D721Med (cell line): ENCODE measurements around the gene PROZ.

ENCODE experiments used
- DNase-seq: peaks from one replicate; pipeline ENCODE4 v3.0.0; 2011; ENCODE audit warnings: low spot score; ENCODE audit not compliant: insufficient read length
- FAIRE-seq: peaks from 2 replicates; lab custom pipeline; 2011; peaks lifted over from hg19 to GRCh38; lab: Jason Lieb, UNC
- CTCF ChIP-seq: IDR thresholded peaks from 2 replicates; pipeline ENCODE4 v1.5.1; 2012; ENCODE audit warnings: mild to moderate bottlenecking, control low read depth; ENCODE audit not compliant: insufficient read depth; ENCODE audit errors: missing control alignments

PROZ gene

GRCh38 chr13:113150550-113151365, 7.7 kb upstream of the PROZ start:
- no peak for TF ChIP-seq CTCF
- FAIRE-seq (no peak), DNase-seq (no peak)

GRCh38 chr13:113151745-113152690, 6.4 kb upstream of the PROZ start:
- no peak for TF ChIP-seq CTCF
- no peak for DNase-seq
- no peak for FAIRE-seq

- TF ChIP-seq CTCF, result no peak
- no peak for FAIRE-seq
- no peak for DNase-seq
Observed at GRCh38 chr13:113152691-113152983, 5.8 kb upstream of the PROZ start.

GRCh38 chr13:113152984-113153809, 5.3 kb upstream of the PROZ start:
- no peak for DNase-seq
- no peak for FAIRE-seq
- no peak for TF ChIP-seq CTCF

GRCh38 chr13:113153810-113154748, 4.4 kb upstream of the PROZ start:
- DNase-seq, result peak; percentile 66
- no peak for FAIRE-seq
- TF ChIP-seq CTCF, result no peak

- TF ChIP-seq CTCF, result no peak
- DNase-seq (no peak), FAIRE-seq (no peak)
Observed at GRCh38 chr13:113155201-113155600, 3.2 kb upstream of the PROZ start.
